Activated CD4-positive, alpha-beta T cell treated with anti-CD3 and anti-CD28 coated beads, Interleukin-2, amount 10 ng/mL, durations not matched to agents 7 days and 5 days (primary cell): ENCODE data around the gene ACAD9. TPM values are rescaled to one million over a fixed set of nuclear protein-coding genes. Genes with fewer than 3 reads are reported as not detected.

Experiments
- CTCF ChIA-PET: fragments of 350-600 bp; sonication (Branson Sonifier 250); formaldehyde crosslinking; loops from one replicate; lab custom pipeline; 2021; ENCODE audit warnings: antibody characterized with exemption; lab: Charles Lee
- POLR2A ChIA-PET: fragments of 350-600 bp; sonication (Branson Sonifier 250); formaldehyde crosslinking; loops from one replicate; lab custom pipeline; 2021; ENCODE audit warnings: antibody characterized with exemption; lab: Charles Lee
- DNase-seq: peaks from one replicate; pipeline ENCODE4 v3.0.0-alpha.2; 2020
- H3K27ac Mint-ChIP-seq: one replicate; pipeline ENCODE4 v1.8.0; 2021; ENCODE audit warnings: mild to moderate bottlenecking, moderate library complexity, mixed read lengths
- H3K27me3 Mint-ChIP-seq: one replicate; pipeline ENCODE4 v1.8.0; 2021; ENCODE audit warnings: mixed read lengths
- H3K36me3 Mint-ChIP-seq: one replicate; pipeline ENCODE4 v1.8.0; 2021; ENCODE audit warnings: low read depth, mixed read lengths
- H3K4me1 Mint-ChIP-seq: one replicate; pipeline ENCODE4 v1.8.0; 2021; ENCODE audit warnings: mixed read lengths
- H3K4me3 Mint-ChIP-seq: one replicate; pipeline ENCODE4 v1.8.0; 2021; ENCODE audit warnings: mild to moderate bottlenecking, moderate library complexity, mixed read lengths
- H3K9me3 Mint-ChIP-seq: one replicate; pipeline ENCODE4 v1.8.0; 2021; ENCODE audit warnings: mixed read lengths
- total RNA-seq, 2 experiments: library from RNA; stranded (reverse); gene quantifications; one replicate each; pipeline ENCODE4 v1.2.3, GENCODE V29; 2021

ACAD9 gene
- total RNA-seq, 2 experiments from 2014 or later: 74.7 to 77.4 TPM

DNA sequence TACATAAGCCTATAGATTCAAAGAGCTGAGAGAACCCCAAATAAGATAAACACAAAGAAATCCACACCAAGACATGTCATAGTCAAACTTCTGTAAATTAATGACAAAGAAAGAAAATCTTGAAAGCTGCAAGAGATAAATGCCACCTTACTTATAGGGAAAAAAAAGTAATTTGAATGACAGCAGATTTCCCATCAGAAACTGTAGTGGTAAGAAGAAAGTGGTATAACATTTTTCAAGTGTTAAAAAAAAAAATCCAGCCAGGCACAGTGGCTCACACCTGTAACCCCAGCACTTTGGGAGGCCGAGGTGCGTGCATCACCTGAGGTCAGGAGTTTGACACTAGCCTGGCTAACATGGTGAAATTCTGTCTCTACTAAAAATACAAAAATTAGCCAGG, 77.0 kb downstream of the ACAD9 start:
- CTCF ChIA-PET: no interaction called here
- peaks cover 2% of the 10 kb centered on the region for H3K36me3 Mint-ChIP-seq
- no peak overlapping the region for H3K4me3 Mint-ChIP-seq
- POLR2A ChIA-PET: no interaction called here
- no peak for DNase-seq
- no peak overlapping the region for H3K27ac Mint-ChIP-seq
- H3K9me3 Mint-ChIP-seq: no peaks in the 10 kb centered on the region
- H3K27me3 Mint-ChIP-seq: peaks cover 14% of the 10 kb centered on the region
- H3K4me1 Mint-ChIP-seq: no peaks in the 10 kb centered on the region

Other genes starting within 250 kb of the ACAD9 start
- 100 to 1,000 TPM; 164 to 177 TPM for gene RPN1, start 228.8 kb upstream of the ACAD9 start, total RNA-seq
- gene RAB7A, start 153.4 kb upstream of the ACAD9 start, total RNA-seq: 100 to 1,000 TPM; 226 to 264 TPM
- under 1 TPM in 1 of 2 experiments, not detected in 1; 0.10 TPM for gene CFAP92, start 114.5 kb downstream of the ACAD9 start, total RNA-seq
- gene EFCC1, start 121.7 kb downstream of the ACAD9 start, total RNA-seq: under 1 TPM in 1 of 2 experiments, not detected in 1; 0.07 TPM
- not detected for gene GP9, start 181.2 kb downstream of the ACAD9 start, total RNA-seq
- gene RAB43, start 242.2 kb downstream of the ACAD9 start, total RNA-seq: 10 to 100 TPM; 52.0 to 59.1 TPM